ENCODE results near the gene DCAF6.
"Not testable (repeated sequence)": the region's sequence is repeated elsewhere in the genome, so short reads cannot be mapped to it uniquely, and the experiment has no call there.

The DCAF6 gene

GRCh38 chr1:167936068-167936929 is at the start of gene DCAF6:
Gene DCAF6, plus strand, starts transcription at chr1:167936683. Its CDS starts 229 bp downstream, at chr1:167936912.
- peak; percentile 98 for DNase-seq (ENCODE audit: low spot score)

- DNase-seq (ENCODE audit: low spot score) = not testable (repeated sequence)
Measured at GRCh38 chr1:167887187-167887586, 49.3 kb upstream of the DCAF6 start.

- no peak for DNase-seq (ENCODE audit: low spot score)
Measured at GRCh38 chr1:167890400-167890799, 46.1 kb upstream of the DCAF6 start.

GRCh38 chr1:167893798-167894197 is 42.7 kb upstream of the DCAF6 start:
- no peak for DNase-seq (ENCODE audit: low spot score)

GRCh38 chr1:167898578-167899222 is 37.8 kb upstream of the DCAF6 start:
- DNase-seq (ENCODE audit: low spot score) = no peak

- no peak for DNase-seq (ENCODE audit: low spot score)
Measured at GRCh38 chr1:167899253-167899681, 37.2 kb upstream of the DCAF6 start.

- no peak for DNase-seq (ENCODE audit: low spot score)
Measured at GRCh38 chr1:167900907-167901306, 35.6 kb upstream of the DCAF6 start.

- no peak for DNase-seq (ENCODE audit: low spot score)
Measured at GRCh38 chr1:167904652-167905130, 31.8 kb upstream of the DCAF6 start.

GRCh38 chr1:167905182-167905581 is 31.3 kb upstream of the DCAF6 start:
- no peak for DNase-seq (ENCODE audit: low spot score)

GRCh38 chr1:167905671-167906070 is 30.8 kb upstream of the DCAF6 start:
- no peak for DNase-seq (ENCODE audit: low spot score)

- no peak for DNase-seq (ENCODE audit: low spot score)
Measured at GRCh38 chr1:167909691-167910180, 26.7 kb upstream of the DCAF6 start.

GRCh38 chr1:167910530-167910929 is 26.0 kb upstream of the DCAF6 start:
- no peak for DNase-seq (ENCODE audit: low spot score)

- DNase-seq (ENCODE audit: low spot score) = no peak
Measured at GRCh38 chr1:167911413-167911812, 25.1 kb upstream of the DCAF6 start.

GRCh38 chr1:167912294-167912693 is 24.2 kb upstream of the DCAF6 start:
- no peak for DNase-seq (ENCODE audit: low spot score)

- no peak for DNase-seq (ENCODE audit: low spot score)
Measured at GRCh38 chr1:167913895-167914496, 22.5 kb upstream of the DCAF6 start, which contains the start of gene ADCY10. Gene ADCY10, minus strand, starts transcription at chr1:167914134. Its CDS starts 8,994 bp downstream, at chr1:167905140.

GRCh38 chr1:167915569-167915968 is 20.9 kb upstream of the DCAF6 start:
- no peak for DNase-seq (ENCODE audit: low spot score)

- DNase-seq (ENCODE audit: low spot score) = no peak
Measured at GRCh38 chr1:167916766-167917511, 19.5 kb upstream of the DCAF6 start.

GRCh38 chr1:167922023-167922422 is 14.5 kb upstream of the DCAF6 start:
- no peak for DNase-seq (ENCODE audit: low spot score)

GRCh38 chr1:167922611-167923074 is 13.8 kb upstream of the DCAF6 start:
- no peak for DNase-seq (ENCODE audit: low spot score)

- DNase-seq (ENCODE audit: low spot score) = no peak
Measured at GRCh38 chr1:167923324-167924056, 13.0 kb upstream of the DCAF6 start.

GRCh38 chr1:167924102-167924501 is 12.4 kb upstream of the DCAF6 start:
- DNase-seq (ENCODE audit: low spot score) = no peak

Data from CD4-positive, alpha-beta T cell treated with Interleukin-6 at 100 ng/mL for 8 hours (primary cell).